ENCODE data around the gene TBC1D17.

- TF ChIP-seq CTCF (IDR thresholded peaks at IDR 0.05) (no peak), ZFX (IDR thresholded peaks at IDR 0.05; ENCODE audit: borderline replicate concordance) (no peak)
Observed at GRCh38 chr19:49830766-49831165, 46.7 kb upstream of the TBC1D17 start.
